Smooth muscle cell of the brain vasculature (primary cell): ENCODE measurements around the gene ZNF750.

Experiments
- DNase-seq: peaks from one replicate; pipeline ENCODE4 v3.0.0-alpha.2; 2012; ENCODE audit warnings: low read depth, low spot score

Gene ZNF750

DNA sequence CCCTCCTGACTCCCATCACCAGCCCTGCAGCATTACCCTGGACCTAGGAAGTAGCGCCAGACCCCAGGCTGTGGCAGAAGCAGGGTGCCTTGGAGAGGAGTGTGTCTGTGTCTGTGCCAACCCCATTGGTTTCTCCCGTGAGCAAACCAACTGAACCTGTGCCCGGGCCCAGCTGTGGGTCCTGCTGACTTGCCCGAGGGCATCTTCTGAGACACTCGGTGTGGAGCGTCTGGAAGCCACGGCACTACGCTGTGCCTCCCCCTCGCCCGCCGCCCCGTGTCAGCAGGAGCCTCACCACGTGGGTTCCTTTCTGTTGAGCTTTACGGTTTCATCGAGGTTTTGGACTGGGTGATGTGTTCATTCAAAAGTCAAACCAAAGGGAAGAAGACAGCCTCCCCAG lies 27.8 kb downstream of the ZNF750 start:
- no peak for DNase-seq

DNA sequence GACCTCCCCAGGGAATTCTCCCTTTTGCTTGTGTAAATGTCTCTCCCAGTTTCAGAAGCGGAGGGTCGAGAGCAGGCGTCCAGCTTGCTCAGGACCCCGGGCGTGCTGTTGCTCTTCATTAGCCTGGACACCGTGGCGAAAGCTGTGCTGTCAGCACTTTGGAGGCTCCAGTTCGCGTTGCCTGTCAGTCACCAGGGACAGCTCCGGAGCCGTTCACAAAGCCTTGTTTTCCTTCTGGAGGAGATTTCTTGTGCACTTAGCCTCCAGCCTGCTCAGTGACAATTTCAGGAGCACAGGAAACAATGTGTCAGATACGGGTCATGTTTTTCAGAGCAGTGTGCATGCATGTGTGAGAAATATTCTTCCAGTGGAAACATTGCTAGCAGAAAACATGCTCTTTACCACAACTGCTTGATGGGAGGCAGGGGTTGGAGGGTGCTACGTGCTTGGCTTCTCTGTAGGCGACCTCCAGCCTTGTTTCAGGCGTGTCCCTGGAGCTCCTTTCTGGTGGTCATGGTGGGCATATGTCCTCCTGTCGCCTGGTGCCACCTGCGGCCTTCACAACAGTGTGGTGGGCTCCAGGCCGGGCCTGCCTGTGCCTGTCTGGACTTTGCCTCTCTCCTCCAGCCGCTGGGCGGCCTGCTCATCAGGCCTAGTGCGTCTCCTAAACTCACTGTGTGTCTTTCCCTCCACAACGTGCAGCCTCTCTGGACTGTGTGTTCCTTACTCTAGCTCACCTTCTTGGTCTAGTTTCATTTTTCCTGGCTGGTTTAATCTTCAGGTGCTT lies 29.0 kb downstream of the ZNF750 start:
- no peak for DNase-seq

DNA sequence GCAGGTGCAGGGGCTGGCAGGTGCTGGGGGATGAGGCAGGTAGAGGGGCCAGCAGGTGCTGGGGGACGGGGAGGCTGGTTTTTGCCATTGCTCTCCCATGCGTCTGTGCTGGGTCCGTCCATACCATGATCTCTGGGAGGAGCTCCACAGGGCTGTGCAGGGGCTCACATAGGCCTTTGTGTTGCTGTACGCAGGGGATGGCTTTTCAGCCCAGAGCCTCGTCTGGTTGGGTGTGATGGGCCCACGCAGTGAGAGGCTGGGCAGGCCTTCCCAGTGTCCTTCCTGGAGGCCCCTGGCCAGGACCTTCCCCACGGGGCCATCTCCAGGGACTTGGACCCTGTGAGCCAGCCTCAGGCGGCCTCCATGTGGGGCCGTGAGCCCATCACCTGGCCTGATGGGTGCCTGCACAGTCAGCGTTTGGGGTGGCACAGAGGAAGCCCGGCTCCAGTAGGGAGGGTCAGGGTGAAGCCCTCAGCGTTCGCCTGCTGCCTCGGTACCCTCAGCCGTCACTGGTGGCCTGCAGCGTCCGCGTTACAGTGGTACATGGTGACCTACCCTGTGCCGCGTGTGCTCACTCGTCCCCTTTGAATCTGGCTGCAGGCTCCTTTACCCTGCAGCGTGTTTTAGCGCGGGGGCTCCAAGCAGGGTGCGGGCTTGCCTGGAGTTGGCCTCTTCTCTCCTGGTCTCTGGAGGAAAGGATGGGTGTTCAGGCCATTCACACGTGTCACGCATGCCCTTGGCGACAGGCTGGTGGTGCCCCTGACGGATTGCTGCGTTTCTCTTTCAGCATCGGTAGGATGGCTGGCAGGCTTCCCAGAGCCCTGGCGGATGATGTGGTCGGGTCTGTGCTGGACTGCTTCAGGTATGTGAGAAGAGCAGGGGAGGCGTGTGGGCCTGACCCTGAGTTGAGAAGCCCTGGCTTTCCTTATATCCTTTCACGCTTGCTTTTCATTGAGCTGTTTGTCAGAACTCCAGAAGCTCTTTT lies 30.6 kb downstream of the ZNF750 start:
- DNase-seq: no peak

DNA sequence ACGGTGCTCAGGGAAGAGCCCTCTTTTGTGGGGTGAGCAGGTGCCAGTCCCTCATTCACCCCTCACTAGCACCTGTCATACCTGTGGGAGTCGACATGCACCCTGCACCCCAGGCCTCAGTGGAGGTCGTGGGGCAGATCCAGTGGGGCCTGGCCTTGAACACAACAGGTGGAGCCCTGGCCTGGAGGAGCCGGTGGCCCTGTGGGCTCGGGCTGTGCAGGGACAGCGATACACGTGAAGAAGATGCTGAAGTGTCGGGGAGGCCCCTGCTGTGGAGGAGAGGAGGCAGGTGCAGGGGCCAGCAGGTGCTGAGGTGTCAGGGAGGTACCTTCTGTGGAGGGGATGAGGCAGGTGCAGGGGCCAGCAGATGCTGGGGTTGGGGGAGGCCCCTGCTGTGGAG lies 31.8 kb downstream of the ZNF750 start:
- DNase-seq: no peak

DNA sequence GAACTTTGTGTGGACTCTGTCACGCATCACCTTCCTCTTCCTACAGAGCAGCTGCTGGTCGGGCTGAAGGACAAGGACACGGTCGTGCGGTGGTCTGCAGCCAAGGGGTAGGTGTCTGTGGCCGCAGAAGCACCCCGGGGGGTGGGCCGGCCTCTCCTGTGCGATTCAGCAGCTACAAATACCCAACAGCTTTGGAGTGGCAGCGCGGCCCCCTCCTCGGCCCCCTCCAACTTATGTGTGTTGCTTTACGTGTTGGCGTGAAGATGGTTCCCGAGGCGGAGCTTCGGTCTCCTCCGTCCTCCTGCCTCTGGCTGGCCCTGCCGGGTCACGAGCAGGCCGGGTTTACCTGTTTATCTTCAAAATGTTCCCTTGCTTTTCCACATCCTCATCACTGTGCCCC lies 32.3 kb downstream of the ZNF750 start:
- no peak for DNase-seq

DNA sequence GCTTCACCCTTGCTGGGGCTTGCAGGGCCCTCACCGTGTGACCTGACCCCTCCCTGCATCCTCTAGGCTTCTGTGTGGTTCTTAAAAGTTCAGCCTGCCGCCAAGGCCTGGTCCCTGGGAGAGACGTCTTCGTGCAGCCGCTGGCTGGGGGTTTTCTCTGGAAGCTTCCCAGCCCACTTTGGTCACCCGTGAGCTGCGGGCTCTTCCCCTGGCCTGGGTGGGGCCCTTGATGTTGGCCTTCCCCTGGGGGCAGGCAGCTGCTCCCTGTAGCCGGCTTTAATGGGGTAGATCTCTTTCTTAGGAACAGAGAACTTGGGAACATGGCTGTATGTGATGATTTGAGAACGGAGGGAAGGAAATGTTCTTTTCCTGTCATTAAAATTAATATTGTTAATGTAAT lies 32.7 kb downstream of the ZNF750 start:
- no peak for DNase-seq

DNA sequence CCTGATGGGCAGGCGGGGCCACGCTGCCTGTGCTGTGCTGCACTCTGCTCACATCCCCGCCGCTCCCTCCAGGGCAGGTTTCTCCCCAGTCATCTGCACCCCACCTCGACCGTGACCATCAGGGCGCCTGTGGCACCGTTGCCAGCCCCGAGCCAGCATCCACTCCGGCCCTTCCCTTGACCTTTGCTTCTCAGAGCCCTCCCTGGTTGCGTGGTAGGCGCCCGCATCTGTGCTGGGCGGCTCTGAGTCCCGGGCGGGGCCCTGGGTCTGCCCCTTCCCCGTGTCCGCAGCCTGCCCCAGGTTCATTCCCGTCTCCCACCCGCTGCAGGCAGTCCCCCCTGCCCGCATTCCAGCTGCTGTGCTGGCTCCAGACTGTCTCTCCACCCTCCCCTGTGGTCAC lies 33.2 kb downstream of the ZNF750 start:
- no peak for DNase-seq

DNA sequence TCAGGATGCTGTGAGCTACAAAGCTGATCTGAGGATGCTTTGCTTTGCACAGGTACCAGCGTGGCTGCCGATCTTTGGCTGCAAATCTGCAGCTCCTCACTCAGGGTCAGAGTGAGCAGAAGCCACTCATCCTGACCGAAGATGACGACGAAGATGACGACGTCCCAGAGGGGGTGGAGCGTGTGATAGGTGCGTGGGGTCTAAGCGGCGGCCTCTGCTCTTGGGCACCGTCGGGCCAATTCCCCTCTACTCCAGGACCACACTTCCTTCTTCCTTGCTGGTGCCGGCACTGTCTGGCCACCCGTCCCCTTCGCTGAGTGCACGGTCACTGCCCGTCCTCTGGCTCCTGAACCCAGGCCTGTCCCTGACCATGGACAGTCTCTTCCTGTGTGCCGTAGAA lies 34.0 kb downstream of the ZNF750 start:
- no peak for DNase-seq

DNA sequence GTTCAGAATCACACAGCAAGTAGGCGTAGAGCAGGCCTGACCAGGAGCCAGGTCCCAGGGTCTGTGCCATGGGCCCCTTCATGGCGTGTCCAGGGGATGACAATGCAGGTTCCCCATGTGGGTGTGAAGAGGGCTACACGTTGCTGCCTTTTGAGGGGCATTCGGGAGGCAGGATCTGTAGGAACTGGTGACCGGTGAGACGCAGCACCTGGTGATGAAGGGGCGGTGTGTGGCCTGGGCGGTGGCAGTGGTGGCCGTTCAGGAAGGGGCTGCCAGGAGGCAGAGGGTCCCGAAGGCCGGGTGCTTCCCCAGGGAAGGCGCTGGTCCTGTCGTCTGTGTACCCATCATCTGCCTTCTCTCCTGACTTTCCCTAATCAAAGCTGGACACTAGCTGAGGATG lies 34.6 kb downstream of the ZNF750 start:
- DNase-seq: no peak

DNA sequence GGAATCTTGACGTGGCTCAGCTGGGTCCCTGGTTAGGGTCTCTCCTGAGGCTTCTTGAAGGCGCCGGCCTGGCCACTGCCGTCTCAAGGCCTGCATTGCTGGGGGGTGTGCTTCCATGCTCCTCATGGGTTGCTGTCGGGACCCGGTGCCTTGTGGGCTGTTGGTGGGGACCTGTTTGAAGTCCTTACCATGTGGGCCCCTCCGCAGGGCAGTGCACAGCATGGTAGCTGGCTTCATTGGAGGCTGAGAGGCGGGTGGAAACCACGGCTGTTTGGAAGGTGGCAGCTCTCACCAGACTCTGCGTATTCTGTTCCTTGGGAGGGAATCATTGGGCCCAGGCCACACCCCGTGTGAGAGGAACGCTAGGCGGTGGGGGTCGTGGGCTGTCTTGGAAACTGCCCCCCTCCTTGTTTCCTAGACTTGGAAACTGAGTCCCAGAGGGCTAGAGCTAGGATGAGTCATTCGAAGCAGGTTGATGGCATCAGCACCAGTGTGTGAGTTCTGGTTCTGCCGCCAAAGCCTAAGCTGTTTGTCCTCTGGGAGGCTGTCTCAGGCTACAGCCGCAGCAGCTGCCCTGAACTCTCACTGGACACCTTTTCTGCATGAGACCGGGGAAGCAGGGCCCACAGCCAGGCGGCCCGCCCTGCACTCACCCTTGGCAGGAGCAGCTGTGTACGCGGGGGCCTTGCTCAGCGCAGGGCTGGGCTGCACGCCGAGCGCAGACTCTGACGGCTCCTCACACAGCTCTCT lies 35.2 kb downstream of the ZNF750 start:
- DNase-seq: no peak

DNA sequence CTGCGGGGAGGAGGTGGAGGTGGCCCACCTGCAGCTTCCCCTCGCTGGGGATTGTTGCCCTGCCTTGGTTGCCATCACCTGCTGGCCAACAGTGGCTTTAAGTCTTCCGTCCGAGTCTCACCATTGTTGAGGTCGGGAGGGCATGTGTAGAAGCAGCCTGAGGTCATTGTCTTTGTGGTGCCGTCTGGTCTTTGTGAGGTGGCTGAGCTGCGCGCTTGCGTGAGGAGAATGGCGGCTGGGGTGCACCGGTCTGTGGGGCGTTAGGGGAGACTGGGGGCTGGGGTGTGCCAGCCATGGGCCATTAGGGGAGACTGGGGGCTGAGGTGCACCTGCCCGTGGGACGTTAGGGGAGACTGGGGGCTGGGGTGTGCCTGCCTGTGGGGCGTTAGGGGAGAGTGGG lies 36.2 kb downstream of the ZNF750 start:
- DNase-seq: no peak

DNA sequence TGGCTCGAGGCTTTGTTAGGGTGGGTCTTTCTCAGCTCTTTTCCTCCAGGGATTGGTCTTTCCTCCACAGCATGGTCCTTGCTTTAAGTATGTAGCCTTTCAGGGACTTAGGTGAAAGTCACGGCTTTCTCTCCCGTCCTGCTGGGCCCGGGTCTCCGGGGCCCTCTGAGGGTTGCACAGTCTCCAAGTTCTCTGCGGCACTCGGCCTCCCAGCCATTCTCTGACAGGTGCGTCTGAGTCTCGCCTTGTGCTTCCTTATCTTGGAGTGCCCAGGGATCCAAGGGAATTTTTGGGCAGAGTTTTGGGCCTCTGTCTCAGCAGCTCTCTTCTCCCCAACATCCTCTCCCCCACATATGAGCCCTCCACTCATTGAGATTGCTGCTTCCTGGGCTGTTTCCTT lies 36.6 kb downstream of the ZNF750 start:
- DNase-seq: no peak

DNA sequence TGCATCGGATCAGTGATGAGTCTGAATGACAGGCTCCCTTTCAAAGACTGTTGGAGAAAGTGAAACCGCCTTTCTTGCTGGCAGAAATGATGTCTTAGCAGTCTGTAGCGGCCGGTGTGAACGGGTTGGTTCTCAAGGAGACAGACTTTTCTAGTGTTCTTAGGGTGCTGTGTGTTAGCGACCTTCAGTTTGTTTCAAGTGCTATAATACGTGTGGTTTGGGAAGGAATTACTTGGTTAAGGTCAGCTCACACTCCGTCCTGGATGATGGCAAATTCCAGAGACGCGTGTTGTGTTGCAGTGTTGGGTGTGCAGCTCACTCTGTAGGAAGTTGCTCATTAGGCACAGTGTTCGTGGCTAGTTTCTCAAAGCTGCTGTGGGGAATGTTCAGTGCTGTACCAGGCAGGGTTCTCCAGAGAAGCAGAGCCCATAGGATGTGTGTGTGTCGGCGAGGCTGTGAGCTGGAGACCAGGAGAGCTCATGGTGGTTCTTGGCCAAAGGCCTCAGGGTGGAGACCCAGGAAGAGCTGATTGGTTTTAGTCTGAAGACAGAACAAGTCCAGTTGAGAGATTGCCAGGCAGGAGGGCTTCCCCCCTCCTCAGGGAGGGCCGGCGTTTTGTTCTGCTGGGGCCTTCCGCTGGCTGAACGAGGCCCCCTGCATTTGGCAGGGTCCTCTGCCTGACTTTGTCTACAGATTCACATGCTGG lies 37.6 kb downstream of the ZNF750 start:
- DNase-seq: no peak

DNA sequence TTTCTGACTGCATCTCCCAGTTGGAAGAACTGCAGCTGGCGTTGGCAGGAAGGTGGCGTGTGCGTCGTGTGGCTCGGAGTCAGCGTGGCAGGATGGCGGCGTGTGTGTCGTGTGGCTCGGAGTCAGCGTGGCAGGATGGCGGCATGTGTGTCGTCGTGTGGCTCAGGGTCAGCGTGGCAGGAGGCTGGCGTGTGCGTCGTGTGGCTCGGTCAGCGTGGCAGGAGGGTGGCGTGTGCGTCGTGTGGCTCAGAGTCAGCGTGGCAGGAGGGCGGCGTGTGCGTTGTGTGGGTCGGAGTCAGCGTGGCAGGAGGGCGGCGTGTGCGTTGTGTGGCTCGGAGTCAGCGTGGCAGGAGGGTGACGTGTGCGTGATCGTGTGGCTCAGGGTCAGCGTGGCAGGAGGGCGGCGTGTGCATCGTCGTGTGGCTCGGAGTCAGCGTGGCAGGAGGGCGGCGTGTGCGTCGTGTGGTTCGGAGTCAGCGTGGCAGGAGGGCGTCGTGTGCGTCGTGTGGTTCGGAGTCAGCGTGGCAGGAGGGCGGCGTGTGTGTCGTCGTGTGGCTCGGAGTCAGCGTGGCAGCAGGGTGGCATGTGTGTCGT lies 38.3 kb downstream of the ZNF750 start:
- no peak for DNase-seq

DNA sequence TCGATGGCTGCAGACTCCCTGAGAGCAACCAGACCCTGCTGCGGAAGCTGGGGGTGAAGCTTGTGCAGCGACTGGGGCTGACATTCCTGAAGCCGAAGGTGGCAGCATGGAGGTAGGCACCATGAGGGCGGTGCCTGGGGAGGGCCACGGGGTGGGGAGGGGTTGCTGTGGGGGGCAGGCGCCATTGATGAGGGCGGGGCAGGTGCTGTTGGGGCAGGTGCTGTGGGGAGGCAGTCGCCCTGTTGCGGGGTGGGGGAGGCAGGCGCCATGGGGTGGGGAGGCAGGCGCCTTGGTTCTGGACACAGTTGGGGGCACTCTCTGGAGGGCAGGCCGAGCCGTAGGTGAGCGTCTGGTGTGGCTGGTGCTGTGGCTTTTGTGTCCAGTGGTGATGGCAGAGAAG lies 38.9 kb downstream of the ZNF750 start:
- DNase-seq: no peak

DNA sequence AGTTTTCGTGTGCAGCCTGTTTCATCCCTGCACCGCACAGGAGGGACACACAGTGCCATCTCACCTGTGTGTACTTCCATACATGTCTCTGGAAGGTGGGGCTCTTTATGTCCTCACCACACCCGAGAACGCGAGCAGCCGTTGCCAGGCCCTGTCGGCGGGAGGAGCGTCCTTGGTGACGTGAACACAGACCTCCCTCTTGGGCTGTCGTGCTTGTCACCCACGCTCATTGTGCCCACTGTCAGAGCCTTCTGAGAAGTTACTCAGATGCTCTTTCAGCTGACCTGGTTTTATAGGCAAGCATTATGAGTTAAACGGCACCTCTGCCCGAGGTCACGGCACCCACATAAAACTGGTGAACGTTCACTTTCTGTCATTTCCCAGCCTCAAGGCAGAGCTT lies 40.2 kb downstream of the ZNF750 start:
- no peak for DNase-seq

DNA sequence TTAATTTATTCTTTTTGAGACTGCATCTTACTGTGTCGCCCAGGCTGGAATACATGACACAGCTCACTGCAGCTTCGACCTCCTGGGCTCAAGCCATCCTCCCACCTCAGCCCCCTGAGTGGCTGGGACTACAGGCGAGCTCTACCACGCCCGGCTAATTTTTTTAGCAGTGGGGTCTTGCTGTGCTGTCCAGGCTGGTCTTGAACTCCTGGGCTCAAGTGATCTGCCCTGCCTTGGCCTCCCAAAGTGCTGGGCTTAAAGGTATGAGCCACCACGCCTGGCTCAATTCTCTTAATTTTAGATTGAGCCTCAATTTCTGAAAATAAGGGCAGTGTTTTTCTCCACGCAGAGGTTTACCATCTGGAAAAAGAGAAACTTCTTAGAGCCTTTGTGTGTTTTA lies 41.1 kb downstream of the ZNF750 start:
- no peak for DNase-seq

DNA sequence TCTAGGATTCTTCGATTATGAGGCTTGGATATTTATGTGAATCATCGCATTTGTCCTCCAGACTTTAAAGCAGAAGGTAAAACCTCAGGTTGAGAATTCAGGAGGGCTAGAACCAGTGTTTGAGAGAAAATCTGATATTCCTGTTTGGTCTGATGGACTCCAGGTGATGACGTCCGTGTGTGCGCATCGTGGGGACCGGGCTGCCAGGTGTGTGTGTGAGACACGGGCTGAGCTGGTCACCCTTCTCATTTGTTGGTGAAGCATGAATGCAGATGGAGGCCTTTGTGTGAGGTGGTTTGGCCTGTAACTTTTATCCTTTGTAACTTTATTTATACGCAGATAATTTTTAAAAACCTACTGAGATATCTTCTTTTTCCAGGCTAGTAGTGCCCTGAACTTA lies 42.8 kb downstream of the ZNF750 start:
- no peak for DNase-seq

DNA sequence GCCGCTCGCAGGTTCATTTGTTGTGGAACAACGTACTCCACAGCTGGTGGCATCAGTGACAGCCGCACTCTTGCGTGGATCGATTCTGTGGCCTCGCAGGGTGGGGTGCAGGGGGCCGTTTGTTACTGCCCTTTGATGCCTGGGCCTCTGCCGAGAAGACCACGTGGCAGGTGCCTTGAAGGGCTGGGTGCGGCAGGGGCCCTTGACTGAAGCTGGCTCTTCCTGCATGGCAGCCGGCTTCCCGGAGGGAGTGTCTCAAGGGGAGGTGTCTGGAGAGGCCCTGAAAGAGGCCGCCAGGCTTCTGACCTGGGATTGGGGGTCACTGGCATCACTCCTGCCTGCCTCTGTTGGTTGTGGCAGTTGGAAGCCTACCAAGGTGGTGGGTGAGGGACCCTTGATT lies 44.2 kb downstream of the ZNF750 start:
- no peak for DNase-seq

DNA sequence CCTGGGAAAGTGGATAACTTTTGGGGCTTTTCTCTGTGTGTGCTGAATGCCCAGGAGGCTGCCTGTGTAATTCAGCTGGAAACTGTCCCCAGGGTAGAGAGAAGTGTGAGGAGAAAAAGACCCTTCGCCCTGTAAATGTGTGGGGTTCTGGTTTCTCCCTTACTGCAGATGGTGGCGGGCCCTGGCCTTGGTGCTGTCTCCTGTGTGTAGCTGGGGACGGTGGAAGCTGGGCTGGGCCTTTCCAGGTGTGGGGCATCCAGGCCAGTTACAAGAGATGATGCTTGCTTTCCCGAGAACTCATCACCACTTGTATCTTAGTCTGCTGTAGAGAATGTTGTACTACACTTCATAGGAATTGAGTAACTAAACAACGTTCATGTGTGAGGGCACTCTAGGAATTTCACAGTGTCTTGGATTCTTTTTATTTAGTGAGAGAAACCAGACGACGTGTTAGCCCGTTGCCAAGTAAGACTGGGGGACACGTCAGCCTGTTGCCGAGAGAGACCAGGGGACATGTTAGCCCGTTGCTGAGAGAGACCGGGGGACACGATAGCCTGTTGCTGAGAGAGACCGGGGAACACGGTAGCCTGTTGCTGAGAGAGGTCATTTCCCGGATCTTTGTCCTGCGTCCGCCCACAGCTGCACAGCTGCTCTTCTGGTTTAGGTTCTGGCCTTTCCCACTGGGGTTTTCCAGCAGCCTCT lies 44.9 kb downstream of the ZNF750 start:
- DNase-seq: no peak
